T-helper 9 cell (primary cell): ENCODE measurements around the gene EDN3.

ENCODE experiments used
- DNase-seq: peaks from one replicate; pipeline ENCODE4 v3.0.0-alpha.2; 2020
- total RNA-seq, 2 donors: gene quantifications; one replicate each; lab custom pipeline; 2026; lab: John Stamatoyannopoulos, UW

The EDN3 gene, protein sequence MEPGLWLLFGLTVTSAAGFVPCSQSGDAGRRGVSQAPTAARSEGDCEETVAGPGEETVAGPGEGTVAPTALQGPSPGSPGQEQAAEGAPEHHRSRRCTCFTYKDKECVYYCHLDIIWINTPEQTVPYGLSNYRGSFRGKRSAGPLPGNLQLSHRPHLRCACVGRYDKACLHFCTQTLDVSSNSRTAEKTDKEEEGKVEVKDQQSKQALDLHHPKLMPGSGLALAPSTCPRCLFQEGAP
- total RNA-seq = 0 to 0.49 reads per million in 2 donors

DNA sequence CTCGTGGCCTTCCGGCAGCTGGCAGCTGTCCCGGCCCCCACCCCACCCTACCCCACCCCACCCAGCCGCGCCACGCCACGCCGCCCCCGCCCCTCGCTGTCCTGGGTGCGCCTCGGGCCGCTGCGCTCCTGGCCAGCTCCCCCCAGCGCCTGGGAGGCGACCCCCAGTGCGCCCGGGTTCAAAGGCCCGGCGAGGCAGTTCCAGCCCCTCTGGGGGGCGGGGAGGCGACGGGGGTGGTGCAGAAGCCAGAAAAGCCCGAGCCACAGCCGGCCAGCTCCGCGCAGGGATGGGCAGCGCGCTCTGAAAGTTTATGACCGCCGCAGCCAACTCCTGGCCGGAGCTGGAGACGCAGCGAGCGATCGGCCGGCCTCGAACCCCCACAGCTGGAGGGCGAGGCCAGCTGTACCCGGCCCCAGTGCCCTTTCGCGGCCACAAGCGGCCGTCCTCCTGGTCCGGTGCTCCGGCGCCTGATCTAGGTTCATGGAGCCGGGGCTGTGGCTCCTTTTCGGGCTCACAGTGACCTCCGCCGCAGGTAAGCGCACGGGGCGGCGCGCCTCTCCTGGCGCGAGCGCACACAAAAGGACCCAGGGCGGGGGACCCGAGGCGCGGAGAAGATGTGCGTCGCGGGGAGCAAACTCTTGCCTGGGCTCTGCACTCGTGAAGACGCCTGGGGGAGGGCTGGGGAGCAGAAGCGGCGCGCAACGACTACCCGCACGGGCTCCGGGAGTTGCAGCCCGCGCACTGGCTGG lies at the start of gene EDN3:
TSS of gene EDN3 (plus strand) at position 279 of the 749 bp plus-strand sequence. CDS start at position 481, 202 bp downstream.
- DNase-seq = no peak

DNA sequence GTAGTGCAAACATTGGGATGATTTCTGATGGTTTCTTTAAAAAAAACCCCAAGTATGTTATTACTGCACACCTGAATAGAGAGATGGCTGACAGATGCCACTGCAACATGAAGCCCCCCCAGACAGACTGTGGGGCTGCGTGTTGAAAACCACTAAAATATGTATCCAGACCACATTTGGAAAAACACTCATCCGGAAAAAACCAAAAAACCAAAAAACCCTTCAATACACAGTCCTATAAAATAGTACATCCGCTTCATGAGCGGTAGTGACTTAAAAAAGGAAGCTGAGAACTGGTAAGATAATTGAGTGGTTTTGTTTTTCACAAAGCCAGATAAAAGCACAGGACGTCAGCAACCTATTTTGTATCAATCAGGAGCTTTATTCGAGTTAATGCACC lies 47.1 kb upstream of the EDN3 start:
- no peak for DNase-seq

DNA sequence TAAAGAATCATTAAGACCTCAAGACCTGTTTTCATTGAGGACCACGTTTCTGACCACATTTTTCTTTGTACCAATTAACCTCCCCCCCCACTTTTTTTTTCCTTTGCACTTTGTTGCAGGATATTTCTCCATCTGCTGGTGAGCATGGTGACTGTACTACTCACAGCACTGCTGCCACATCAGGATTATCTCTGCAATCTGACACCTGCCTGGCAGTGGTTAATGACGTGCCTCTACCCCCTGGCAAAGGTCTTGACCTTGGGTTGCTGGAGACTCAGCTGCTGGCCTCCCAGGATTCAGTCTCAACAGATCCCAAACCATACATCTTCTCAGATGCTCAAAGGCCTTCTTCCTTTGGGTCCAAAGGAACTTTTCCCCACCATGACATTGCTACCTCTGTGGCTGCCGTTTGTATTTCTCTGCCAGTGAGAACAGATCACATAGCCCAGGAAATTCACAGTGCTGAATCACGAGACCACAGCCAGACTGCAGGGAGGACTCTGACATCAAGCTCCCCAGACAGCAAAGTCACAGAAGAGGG lies 46.6 kb upstream of the EDN3 start:
- DNase-seq = peak; percentile 6

DNA sequence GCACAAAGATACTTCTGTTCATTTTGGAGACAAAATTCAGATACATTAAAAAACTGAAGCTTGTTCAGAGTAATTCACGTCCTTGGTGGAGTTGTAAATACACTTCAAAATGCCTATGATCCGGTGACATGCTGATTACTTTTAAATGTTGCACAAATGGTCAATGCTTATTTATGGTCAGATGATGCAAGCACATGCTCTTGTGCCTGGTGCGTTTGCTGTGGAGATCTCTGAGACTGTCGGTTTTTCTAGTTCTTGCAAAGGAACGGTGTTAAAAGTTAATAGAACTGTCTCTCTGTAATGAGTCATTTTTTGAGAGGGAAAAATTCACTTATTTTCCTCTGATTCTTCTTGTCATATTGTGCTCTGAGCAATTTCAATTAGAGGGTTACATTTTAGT lies 45.2 kb upstream of the EDN3 start:
- DNase-seq = no peak

DNA sequence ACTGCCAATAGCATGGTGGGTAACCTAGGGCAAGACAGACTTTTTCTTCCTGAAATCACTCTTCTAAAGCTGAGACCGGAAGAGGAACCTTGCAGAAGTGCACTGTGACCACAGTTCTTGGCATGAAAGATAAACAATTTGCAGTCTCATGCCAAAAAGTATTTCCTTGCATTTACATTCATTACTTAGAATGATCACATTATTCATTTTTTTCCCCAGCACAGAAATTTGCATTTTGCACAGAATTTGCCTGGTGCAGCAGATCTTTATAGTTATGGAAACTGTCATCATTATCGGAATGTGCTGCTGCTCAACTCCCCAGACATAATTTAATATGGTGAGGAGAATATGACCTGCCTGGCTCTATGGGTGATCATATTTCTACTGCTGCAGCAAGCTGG lies 42.2 kb upstream of the EDN3 start:
- DNase-seq = no peak

DNA sequence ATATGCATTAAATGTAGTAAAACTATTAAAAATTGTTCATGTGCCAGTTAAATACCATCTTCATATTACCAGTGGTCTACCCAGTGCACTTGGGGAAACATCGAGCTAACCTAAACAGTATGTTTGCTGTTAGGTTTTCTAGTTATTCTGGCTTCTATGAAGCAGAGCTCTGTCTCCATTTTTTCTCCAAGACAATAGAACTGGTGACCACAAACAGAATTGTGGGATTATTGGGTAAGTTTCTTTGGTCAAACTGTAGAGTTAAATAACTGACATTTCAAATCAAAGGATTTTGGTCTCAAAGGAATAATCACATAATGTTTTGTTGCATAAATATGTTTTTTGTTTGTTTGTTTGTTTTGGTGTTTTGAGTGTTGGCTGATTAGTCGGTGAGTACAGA lies 40.5 kb upstream of the EDN3 start:
- no peak for DNase-seq

DNA sequence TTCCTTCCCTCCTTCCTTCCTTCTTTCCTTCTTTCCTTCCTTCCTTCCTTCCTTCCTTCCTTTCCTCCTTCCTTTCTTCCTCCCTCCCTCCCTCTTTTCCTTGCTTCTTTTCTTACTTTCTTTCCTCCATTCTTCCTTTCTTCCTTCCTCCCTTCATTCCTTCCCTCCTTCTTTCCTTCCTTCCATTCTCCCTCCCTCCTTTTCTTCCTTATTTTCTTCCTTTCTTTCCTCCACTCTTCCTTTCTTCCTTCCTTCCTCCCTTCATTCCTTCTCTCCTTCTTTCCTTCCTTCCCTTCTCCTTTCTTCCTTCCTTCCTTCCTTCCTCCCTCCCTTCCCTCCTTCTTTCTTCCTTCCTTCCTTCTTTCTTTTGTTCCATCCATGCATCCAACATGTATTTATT lies 35.1 kb upstream of the EDN3 start:
- no peak for DNase-seq

DNA sequence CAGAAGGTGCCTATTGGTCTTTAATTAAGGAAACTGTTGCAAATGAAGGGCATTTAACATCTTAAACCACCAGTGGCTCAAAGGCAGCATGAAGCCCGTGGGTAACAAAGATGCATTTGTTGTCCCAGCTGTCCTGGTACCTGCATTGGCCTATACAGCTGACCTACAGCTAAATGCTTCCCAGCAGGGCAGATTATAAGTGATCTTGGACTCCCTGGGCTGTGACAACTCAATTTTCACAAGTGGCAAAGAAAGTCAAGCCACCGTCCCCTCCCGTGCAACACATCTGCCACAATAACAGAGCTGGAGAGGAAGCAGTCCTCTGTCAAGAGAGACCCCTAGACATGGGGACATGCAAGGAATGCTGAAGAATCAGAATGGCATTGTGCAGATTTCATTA lies 31.5 kb upstream of the EDN3 start:
- no peak for DNase-seq

DNA sequence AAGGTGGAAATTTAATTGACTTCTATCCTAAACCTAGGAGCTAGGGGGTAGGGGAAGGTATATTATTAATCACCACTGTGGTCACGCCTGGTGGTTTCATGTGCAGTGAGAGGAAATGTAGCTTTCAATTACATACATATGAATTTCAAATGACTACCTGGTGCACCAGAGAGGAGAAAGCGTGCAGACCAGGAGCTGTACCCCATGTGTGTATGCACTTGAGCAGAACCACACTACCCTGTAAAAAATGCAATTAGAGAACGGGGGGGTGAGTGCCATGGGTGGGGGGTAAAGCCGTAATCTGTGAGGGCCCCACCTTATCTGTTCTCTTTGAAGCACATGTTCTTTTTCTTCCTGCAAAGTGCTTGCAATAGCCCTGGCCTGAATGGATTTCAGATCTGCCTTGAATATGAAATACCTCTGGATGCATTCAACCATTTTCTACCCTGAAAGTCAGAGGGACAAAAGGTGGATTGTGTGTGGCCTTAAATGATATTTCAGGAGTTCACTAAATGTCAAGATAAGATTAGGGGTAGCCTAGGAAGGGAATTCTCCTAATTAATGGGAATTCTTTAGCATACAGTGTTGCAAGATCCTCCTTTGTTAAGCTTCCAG lies 30.9 kb upstream of the EDN3 start:
- no peak for DNase-seq

DNA sequence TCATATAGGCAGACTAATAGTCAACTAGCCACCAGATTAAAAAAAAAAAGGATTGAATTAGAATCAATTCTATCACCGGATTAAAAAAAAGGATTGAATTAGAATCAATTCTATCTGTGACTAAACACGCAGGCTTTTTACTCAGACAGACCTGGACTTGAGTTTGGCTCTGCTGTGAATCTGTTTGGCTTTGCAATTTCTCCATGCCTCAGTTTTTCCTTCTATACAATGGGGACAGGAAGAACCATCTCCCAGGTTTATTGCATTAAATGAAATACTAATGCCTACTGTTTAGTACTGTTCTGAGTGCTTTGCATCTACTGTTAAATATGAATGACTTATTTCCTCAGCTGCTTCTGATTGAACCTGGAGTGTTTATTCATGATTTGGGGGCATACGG lies 30.0 kb upstream of the EDN3 start:
- DNase-seq = no peak

DNA sequence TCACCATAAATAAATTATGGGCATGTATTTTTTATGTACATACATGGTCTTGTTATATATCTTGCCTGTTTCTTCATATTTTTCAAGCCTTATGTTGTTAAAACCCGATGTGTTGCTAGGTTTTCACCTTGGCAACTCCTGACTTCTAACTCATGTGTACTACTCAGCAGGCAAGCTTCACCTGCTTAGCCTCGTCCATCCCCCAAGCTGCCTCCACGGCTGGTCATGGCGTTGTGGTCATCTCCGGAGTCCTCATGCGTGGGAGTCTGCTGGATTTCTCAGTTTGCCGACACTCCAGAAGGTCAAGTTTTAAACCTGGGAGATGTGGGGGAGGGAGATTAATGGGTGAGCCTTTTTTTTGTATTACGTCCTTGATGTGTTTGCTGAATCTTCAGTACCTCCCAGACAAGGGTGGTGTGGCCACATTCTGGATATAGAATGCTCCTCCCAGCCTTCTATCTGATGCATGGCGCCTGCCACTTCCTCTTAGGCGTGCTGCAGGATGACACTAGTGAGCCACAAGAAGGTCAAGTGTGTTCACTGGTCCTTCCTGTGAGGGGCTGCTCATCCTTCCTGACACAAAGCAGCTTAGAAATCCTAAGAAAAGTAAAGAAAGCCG lies 26.6 kb upstream of the EDN3 start:
- no peak for DNase-seq

DNA sequence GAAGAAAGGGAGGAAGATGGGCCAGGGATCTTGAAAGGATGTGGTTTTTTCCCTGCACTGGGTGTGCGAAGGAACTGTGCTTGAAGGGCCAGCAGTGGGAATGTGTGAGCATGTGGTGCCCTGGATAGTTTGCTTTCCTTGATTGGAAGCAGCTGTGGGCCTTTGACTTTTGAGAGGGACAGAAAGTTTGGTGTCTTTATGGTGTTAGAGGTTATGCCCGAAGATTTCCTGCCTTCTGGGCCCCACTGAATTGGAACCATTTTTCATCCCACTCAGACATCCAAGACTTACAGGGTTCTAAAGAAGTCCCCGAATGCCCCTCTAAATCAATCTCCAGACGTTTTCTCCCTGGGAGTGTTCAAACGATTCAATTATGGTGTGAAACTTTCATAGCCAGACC lies 23.5 kb upstream of the EDN3 start:
- no peak for DNase-seq

DNA sequence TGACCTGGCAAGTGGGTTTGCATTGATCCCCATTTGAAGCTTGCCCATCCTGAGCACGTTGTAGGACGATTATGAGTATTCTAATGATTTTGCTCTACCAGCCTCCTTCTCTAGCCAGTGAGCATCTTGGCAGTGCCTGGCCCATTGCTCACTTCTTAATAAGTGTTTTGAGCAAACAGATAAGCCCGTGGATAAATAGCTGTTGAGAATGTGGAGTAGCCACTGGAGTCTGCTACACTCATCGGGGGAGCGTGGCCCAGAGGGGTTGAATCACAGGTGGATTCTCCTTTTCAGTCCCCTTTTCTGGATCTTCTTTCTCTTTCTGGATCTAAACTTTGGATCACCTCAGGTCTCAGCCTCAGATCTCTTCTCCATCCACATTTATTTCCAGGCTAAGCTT lies 15.9 kb upstream of the EDN3 start:
- no peak for DNase-seq

DNA sequence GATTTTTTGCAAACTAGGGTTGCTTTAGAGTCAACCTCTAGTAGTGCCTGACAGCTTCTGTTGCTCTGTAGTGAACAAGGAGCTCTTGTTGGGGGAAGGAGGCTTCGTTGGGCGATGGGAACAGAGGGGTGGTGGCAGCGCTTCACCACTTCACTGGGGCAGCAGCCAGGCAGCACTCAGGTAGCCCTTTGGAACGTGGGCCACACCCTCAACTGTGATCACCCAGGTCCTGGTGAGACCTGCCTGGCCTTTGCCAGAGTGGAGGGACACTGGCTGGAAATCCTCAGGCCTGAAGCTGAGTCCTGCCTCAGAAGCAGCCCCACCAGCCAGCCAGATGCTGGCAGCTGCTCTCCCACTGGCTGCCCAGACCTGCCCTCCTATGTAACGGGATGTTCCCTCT lies 10.4 kb upstream of the EDN3 start:
- DNase-seq = no peak

DNA sequence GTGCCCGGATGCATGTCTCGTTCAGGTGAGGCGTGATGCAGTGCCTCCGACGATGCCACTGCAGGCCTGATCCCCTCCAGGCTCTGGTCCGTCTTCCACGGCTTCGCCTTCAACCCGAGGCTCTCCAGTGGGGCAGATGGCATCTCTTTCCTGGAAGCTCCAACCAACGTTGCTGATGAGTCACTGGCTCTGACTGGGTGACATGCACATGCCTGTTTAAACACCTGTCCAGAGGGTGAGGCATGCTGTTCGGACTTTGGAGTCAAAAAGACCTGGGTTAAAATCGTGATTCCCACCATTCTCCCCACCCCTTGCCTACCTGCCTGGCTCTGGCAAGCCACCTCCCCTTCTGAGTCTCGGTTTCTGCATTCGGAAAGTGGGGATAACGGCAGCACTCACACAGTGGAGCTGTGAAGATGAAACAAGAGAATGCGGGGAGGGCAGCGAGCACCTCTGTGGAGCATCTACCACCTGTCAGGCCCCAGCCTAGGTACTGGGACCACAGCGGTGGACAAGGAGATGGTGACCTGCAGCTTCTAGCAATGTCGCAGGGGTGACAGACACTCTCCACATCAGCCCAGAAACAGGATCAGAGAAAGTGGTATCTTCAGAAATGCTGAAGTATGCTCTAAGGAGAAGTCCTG lies 8.5 kb upstream of the EDN3 start:
- no peak for DNase-seq

DNA sequence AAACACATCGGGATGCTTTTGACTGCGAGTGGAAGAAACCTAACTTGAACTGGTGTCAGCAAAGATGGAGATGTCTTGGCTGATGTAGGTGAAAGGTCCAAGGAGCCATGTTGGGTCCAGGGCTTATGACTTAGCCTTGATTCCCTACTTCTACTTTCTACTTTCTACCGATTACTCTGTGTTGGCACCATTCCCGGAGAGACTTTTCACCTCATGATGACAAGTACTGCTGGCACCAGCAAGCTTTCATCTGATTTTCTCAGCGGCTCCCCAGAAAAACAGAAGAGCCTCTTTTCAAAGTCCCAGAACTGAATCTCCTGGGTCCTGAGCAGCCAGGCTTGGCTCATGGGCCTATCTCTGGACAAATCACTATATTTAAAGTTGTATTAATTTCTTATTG lies 4.9 kb upstream of the EDN3 start:
- no peak for DNase-seq

DNA sequence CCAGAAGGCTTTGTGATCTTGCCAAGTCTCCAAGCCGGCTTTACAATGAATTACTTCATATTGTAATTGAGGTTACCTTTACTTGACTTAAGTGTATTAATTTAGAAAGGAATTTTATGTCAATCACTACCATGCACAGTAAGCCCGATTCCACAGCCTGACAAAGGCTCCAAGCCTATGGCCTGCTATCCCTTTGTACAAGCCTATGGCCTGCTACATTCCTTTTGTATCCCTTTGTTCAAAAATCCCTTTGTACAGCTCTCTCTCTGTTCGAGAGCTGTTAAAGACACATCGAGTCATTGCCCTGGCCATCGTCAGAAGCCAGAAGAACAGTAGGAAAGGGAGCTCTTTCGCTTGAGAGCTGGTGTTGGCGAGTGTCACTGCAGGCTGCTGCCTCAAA lies 2.7 kb upstream of the EDN3 start:
- DNase-seq = no peak

DNA sequence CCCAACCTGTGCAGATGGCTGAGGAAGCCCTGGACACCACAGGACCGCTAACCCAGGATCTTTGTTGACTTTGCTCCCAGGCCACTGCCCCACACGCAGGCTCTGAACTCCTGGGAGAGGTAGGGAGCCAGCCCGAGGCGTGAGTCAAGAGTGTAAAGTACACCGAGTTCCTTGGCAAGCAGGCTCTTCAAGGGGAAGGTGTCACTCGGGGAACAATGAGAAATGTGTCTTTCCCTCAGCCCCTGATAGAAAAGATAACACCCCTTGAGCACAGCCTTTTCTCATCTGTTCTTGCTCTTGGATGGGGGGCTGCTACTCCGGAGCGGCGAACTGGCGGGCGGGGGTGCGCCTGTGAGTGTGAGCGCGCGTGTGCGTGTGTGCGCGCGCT lies 472 bp upstream of the EDN3 start:
- DNase-seq = no peak

DNA sequence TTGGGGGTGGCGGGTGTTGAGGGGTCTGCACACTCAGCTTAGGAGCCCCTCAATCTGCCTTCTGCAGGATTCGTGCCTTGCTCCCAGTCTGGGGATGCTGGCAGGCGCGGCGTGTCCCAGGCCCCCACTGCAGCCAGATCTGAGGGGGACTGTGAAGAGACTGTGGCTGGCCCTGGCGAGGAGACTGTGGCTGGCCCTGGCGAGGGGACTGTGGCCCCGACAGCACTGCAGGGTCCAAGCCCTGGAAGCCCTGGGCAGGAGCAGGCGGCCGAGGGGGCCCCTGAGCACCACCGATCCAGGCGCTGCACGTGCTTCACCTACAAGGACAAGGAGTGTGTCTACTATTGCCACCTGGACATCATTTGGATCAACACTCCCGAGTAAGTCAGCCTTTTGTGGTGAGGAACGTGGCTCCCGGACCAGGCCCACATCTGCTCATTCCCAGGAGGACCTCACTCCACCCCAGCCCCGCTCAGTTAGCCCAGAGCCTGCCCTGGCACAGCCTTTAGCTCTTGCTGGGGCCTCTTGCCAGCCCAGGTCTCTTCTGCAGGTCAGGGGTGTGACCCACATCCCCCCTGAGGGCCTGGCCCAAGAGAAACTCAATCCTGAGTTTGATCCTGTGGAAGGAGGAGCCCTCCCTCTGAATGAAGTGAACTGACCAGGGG lies 1.1 kb downstream of the EDN3 start:
- no peak for DNase-seq

DNA sequence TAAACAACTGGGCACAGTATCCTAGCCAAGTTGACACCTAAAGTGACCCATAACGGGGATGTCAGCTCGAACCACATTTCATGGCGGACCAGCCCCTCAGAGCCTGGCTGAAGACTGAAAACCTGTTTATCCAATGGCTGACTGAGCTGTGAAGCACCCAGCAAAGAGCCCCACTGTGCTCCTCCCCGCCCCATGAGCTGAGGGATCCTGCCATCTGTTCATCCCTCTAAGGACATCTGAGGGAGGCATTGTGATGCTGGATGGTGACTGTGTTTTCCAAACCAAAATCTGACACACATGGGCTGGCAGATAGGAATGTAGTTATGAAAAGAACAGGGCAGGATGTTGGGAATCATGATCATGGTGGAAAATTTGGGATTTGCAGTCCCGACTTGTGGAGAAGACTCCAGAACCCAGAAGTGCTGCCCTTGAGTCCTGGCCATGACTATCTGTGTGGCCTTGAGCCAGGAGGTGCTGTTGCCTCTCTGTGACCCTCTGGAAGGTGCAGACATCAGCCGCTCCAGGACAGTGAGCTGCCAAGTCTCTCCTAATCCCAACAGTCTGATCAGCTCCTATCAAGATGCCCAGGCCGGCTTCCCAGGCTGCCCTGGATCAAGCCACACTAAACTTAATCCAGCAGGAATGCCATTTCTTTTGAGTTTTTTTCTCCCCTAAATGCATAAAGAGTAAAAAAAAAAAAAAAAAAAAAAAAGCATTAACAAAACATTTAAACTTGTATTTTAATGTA lies 5.7 kb downstream of the EDN3 start:
- no peak for DNase-seq

DNA sequence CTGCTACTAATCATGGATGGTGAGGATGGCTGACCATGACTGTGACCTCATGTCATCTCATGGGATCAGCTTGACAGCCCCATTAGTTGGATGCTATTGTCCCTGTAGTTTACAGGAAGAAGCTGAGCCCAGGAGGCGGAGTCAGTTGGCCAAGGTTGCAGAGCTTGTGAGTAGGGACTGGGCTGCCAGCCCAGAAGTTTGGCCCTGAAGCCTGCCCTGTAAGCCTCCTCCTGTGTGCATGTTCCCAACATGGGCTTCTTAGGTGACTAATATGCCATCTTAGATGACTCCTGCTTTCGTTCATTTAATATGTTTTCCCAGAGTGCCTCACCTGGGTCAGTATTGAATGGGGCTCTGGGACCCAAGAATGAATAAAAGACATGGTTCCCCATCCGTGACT lies 6.9 kb downstream of the EDN3 start:
- DNase-seq = no peak
